Kidney (tissue), 14 donors: ENCODE data around the gene METTL15. TPM values are rescaled to one million over a fixed set of nuclear protein-coding genes. Genes with fewer than 3 reads are reported as not detected.

ENCODE experiments used
- DNase-seq, 5 donors: peaks; one replicate each; pipeline ENCODE4 v3.0.0-alpha.2; 2013 to 2020
- FAIRE-seq: peaks from 2 replicates; lab custom pipeline; 2012; peaks lifted over from hg19 to GRCh38; lab: Jason Lieb, UNC
- H3K27ac ChIP-seq, 2 donors: one replicate each; pipeline ENCODE4 v1.7.0; 2013; ENCODE audit warnings: low read depth in 2 of 2, low read length in 2 of 2, inconsistent platforms in 1 of 2
- H3K27me3 ChIP-seq: one replicate; pipeline ENCODE4 v1.7.1; 2013; ENCODE audit warnings: low read length, inconsistent platforms; ENCODE audit not compliant: control insufficient read depth, insufficient read depth
- H3K36me3 ChIP-seq, 3 donors: one replicate each; pipeline versions ENCODE4 v1.7.0 to v1.7.1; 2013; ENCODE audit warnings: low read length in 3 of 3, control low read depth in 1 of 3, inconsistent platforms in 1 of 3; ENCODE audit not compliant: insufficient read depth in 3 of 3, control insufficient read depth in 2 of 3
- H3K4me1 ChIP-seq, 3 donors: one replicate each; pipeline versions ENCODE4 v1.7.0 to v1.7.1; 2013; ENCODE audit warnings: low read length in 3 of 3, inconsistent platforms in 1 of 3, low read depth in 1 of 3; ENCODE audit not compliant: control insufficient read depth in 2 of 3, insufficient read depth in 2 of 3
- H3K4me3 ChIP-seq, 3 donors: one replicate each; pipeline versions ENCODE4 v1.7.0 to v1.8.1; 2013; ENCODE audit warnings: low read length in 3 of 3, control low read depth in 1 of 3, inconsistent platforms in 1 of 3
- H3K9ac ChIP-seq, 3 donors: one replicate each; pipeline versions ENCODE4 v1.7.0 to v1.7.1; 2013; ENCODE audit warnings: low read length in 3 of 3, control low read depth in 1 of 3, inconsistent platforms in 1 of 3
- H3K9me3 ChIP-seq, 3 donors: one replicate each; pipeline versions ENCODE4 v1.7.0 to v1.7.1; 2013; ENCODE audit warnings: low read length in 3 of 3, control low read depth in 1 of 3, inconsistent platforms in 1 of 3; ENCODE audit not compliant: control insufficient read depth in 2 of 3, insufficient read depth in 1 of 3
- intact Hi-C: fragments of 100-400 bp; cut with DNase I; formaldehyde crosslinking; loops from one replicate; pipeline ENCODE4 v1.11.1; 2022
- polyA plus RNA-seq: library from polyadenylated mRNA; stranded (reverse); fragments of 350-450 nt; fragmentation: Illumina TruSeq; extraction: RNeasy Lipid Tissue Mini Kit (QIAGEN cat#74804); gene quantifications from one replicate; pipeline ENCODE4 v1.2.3, GENCODE V29; 2014; ENCODE audit warnings: low read depth, low replicate concordance; ENCODE audit not compliant: insufficient read depth
- total RNA-seq: library from RNA; stranded (reverse); fragmentation: NEBNext Ultra II Directional; extraction: Animal tissue kit (Norgen Biotek cat#: 25700); gene quantifications from one replicate; pipeline ENCODE4 v1.2.1, GENCODE V29; 2021
- TF ChIP-seq, protein P1 (sequence below): IDR thresholded peaks from 3 replicates; pipeline ENCODE4 v1.5.1; 2012; ENCODE audit warnings: mild to moderate bottlenecking, moderate library complexity, borderline replicate concordance; ENCODE audit not compliant: insufficient read depth; ENCODE audit errors: extremely low read depth
- donor health status: control.
- donor health status: control.
- donor health status: control.
- donor health status: control.
- donor health status: control.
- donor health status: DM: yes; HTN: yes; CAD: no.
- donor health status: Normal renal cell carcinoma (clear cell type).

METTL15 gene
- total and polyA plus RNA-seq, 2 donors from 2014 or later: 6.4 to 14.7 TPM

DNA sequence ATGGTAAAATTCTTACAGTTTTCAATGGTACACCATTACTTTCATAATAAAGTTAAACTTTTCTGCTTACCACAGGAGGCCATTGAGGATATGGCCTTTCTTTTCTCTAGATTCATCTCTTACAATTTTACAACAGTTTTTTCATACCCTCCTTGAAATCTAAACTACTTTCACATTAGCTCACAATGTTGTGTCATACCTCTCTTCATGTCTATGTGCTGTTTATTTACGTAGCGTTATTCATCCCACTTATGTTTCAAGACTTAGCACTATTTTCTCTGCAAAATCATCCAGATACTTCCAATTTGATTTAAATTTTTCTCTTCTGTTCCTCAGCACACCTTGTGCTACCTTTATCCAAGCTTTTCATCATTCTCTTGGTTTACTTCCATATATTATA, 123.3 kb downstream of the METTL15 start:
- intact Hi-C loops: no loop called here
- DNase-seq (no peak), FAIRE-seq (no peak)
- Histone ChIP-seq H3K27ac (no peak overlapping the region), H3K9ac (no peak overlapping the region), H3K36me3 (no peaks in the 10 kb centered on the region), H3K9me3 (no peaks in the 10 kb centered on the region), H3K4me3 (no peak overlapping the region), H3K27me3 (no peaks in the 10 kb centered on the region), H3K4me1 (no peaks in the 10 kb centered on the region)
- TF ChIP-seq, protein P1, sequence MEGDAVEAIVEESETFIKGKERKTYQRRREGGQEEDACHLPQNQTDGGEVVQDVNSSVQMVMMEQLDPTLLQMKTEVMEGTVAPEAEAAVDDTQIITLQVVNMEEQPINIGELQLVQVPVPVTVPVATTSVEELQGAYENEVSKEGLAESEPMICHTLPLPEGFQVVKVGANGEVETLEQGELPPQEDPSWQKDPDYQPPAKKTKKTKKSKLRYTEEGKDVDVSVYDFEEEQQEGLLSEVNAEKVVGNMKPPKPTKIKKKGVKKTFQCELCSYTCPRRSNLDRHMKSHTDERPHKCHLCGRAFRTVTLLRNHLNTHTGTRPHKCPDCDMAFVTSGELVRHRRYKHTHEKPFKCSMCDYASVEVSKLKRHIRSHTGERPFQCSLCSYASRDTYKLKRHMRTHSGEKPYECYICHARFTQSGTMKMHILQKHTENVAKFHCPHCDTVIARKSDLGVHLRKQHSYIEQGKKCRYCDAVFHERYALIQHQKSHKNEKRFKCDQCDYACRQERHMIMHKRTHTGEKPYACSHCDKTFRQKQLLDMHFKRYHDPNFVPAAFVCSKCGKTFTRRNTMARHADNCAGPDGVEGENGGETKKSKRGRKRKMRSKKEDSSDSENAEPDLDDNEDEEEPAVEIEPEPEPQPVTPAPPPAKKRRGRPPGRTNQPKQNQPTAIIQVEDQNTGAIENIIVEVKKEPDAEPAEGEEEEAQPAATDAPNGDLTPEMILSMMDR: no peak

DNA sequence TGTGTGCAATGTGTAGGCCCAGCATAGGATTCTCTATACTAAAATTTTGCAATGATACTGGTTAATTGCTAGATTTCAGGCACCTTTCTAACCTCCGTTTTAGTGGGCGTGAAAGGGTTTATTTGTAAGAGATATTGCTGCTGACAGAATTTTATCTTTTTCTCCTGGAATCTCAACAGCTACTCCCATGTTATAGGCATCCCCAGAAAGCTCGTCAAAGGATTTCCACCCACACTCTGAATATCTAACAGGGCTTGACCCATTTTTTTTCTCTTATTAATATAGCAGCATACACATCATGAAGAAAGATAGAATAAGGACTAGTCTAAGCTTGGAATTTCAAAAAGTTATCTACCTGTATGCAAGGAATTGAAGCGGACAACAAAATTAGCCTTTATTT, 124.5 kb downstream of the METTL15 start:
- Histone ChIP-seq H3K27ac (no peak overlapping the region), H3K9me3 (no peaks in the 10 kb centered on the region), H3K4me3 (no peak overlapping the region), H3K9ac (no peak overlapping the region), H3K36me3 (no peaks in the 10 kb centered on the region), H3K4me1 (no peaks in the 10 kb centered on the region), H3K27me3 (no peaks in the 10 kb centered on the region)
- DNase-seq (no peak), FAIRE-seq (no peak)
- TF ChIP-seq, protein P1: no peak
- intact Hi-C loops: no loop called here

DNA sequence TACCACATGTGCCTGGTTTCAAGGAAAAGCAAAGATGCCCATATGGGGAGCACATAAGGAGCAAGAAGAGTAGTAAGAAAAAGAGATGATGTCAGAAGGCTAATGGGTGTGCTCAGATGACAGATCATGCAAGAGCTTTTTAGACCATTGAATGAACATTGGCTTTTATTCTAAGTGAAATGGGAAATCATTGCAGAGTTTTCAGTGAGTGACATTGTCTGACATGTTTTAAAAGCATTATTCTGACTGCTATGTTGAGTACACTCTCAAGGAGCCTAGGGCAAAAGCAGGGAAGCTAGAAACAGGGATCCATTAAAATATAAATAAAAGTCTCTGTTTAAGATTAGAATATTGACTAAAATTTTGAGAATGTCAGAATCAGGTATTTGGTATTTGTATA, 133.6 kb downstream of the METTL15 start:
- intact Hi-C loops: no loop called here
- Histone ChIP-seq H3K4me1 (no peaks in the 10 kb centered on the region), H3K9ac (no peak overlapping the region), H3K9me3 (no peaks in the 10 kb centered on the region), H3K27ac (no peak overlapping the region), H3K27me3 (no peaks in the 10 kb centered on the region), H3K4me3 (no peak overlapping the region), H3K36me3 (no peaks in the 10 kb centered on the region)
- TF ChIP-seq, protein P1: no peak
- DNase-seq (no peak), FAIRE-seq (no peak)

DNA sequence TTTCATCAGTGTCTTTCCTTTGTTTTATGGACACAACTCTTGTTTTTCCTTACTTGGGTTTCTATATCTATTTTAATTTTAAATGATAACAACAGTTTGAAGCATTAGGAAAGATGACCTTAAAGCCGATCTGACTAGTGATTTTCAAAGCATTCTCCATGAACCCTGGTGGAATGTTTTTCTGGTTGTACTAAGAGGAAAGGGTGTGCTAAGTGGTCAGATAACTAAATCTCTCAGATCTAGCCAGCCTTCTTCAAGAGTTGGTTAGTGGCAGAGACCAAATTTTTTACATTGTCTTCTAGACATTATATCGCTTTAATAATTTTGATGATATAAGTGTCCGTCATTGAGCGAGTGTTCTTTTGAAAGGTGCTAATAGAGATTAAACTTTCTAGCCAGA, 134.4 kb downstream of the METTL15 start:
- DNase-seq (no peak), FAIRE-seq (no peak)
- Histone ChIP-seq H3K9me3 (no peaks in the 10 kb centered on the region), H3K36me3 (no peaks in the 10 kb centered on the region), H3K4me3 (no peak overlapping the region), H3K27me3 (no peaks in the 10 kb centered on the region), H3K9ac (no peak overlapping the region), H3K27ac (no peak overlapping the region), H3K4me1 (no peaks in the 10 kb centered on the region)
- intact Hi-C loops: no loop called here
- TF ChIP-seq, protein P1: no peak
